CD4-positive, alpha-beta T cell (primary cell): ENCODE data around the gene VAMP4. TPM values are rescaled to one million over a fixed set of nuclear protein-coding genes. Genes with fewer than 3 reads are reported as not detected.

ENCODE experiments used
- ATAC-seq: fragments of 200-7000 bp; cut with Tn5 transposase; one replicate; pipeline ENCODE4 v1.10.0; 2022; ENCODE audit warnings: mild to moderate bottlenecking; ENCODE audit not compliant: poor library complexity
- CTCF ChIA-PET: fragments of 350-600 bp; sonication (Branson Sonifier 250); formaldehyde crosslinking; loops from one replicate; lab custom pipeline; 2021; ENCODE audit warnings: antibody characterized with exemption, inconsistent platforms; lab: Charles Lee
- POLR2A ChIA-PET: fragments of 350-600 bp; sonication (Branson Sonifier 250); formaldehyde crosslinking; loops from one replicate; lab custom pipeline; 2021; ENCODE audit warnings: antibody characterized with exemption, inconsistent platforms; lab: Charles Lee
- DNase-seq, 14 experiments: peaks; one replicate each; pipeline ENCODE4 v3.0.0-alpha.2; 2013 to 2020; ENCODE audit warnings: mixed read lengths in 2 of 14
- H3K27ac ChIP-seq, 2 donors: one replicate each; pipeline versions ENCODE4 v1.5.1 to v1.7.0; 2013; ENCODE audit warnings: low read length in 2 of 2, low read depth in 1 of 2, mild to moderate bottlenecking in 1 of 2
- H3K27me3 ChIP-seq, 2 experiments: 1 replicate in 1 of 2; 2 replicates in 1 of 2; pipeline versions ENCODE4 v1.6.1 to v1.7.0; 2013; ENCODE audit warnings: low read length in 2 of 2, control low read depth in 1 of 2, mild to moderate bottlenecking in 1 of 2, moderate library complexity in 1 of 2; ENCODE audit not compliant: insufficient read depth in 2 of 2, control insufficient read depth in 1 of 2
- H3K36me3 ChIP-seq: one replicate; pipeline ENCODE4 v1.6.1; 2013; ENCODE audit warnings: low read length, control low read depth; ENCODE audit not compliant: insufficient read depth
- H3K4me1 ChIP-seq: one replicate; pipeline ENCODE4 v1.6.1; 2013; ENCODE audit warnings: low read length, control low read depth; ENCODE audit not compliant: insufficient read depth
- H3K4me3 ChIP-seq: one replicate; pipeline ENCODE4 v1.5.1; 2013; ENCODE audit warnings: mild to moderate bottlenecking, low read length, moderate library complexity
- H3K9me3 ChIP-seq, 2 experiments: 1 replicate in 1 of 2; 2 replicates in 1 of 2; pipeline versions ENCODE4 v1.6.1 to v1.7.0; 2013; ENCODE audit warnings: low read length in 2 of 2, mild to moderate bottlenecking in 2 of 2, control low read depth in 1 of 2, moderate library complexity in 1 of 2; ENCODE audit not compliant: control insufficient read depth in 1 of 2, insufficient read depth in 1 of 2
- H3K27ac Mint-ChIP-seq: one replicate; pipeline ENCODE4 v1.8.0; 2020; ENCODE audit warnings: mixed read lengths
- H3K27me3 Mint-ChIP-seq: one replicate; pipeline ENCODE4 v1.8.0; 2021; ENCODE audit warnings: mixed read lengths
- H3K36me3 Mint-ChIP-seq: one replicate; pipeline ENCODE4 v1.8.0; 2021; ENCODE audit warnings: low read depth, mixed read lengths
- H3K4me1 Mint-ChIP-seq: one replicate; pipeline ENCODE4 v1.8.0; 2021; ENCODE audit warnings: low read depth, mixed read lengths
- H3K4me3 Mint-ChIP-seq: one replicate; pipeline ENCODE4 v1.8.0; 2020; ENCODE audit warnings: mild to moderate bottlenecking, mixed read lengths
- H3K9me3 Mint-ChIP-seq: one replicate; pipeline ENCODE4 v1.8.0; 2020; ENCODE audit warnings: mixed read lengths
- CTCF ChIP-seq: fragments of 200-600 bp; IDR thresholded peaks from one replicate; pipeline ENCODE4 v1.8.0; 2022; ENCODE audit warnings: antibody characterized with exemption, mild to moderate bottlenecking
- intact Hi-C, 2 experiments: fragments of 100-400 bp; cut with DNase I in 1 of 2; cut with micrococcal nuclease in 1 of 2; formaldehyde crosslinking; loops; one replicate each; pipeline versions ENCODE4 v1.15.1 to v1.9.0; 2023 to 2025; cut with DNase I, micrococcal nuclease
- total RNA-seq, 174 experiments: library from RNA in 2 of 174; stranded (reverse) in 2 of 174; gene quantifications; one replicate each; pipeline ENCODE4 v1.2.3 and lab custom pipeline; 2021 to 2026

Gene VAMP4
- total RNA-seq, 2 experiments from 2014 or later, result 8.1 to 12.1 TPM

- Histone ChIP-seq H3K4me3 (peak overlapping the region; percentile 80), H3K27me3 (no peaks in the 10 kb centered on the region), H3K27ac (peak overlapping the region; percentile 95 to 96), H3K4me1 (peaks cover 28% of the 10 kb centered on the region), H3K9me3 (no peaks in the 10 kb centered on the region), H3K36me3 (peaks cover 2% of the 10 kb centered on the region)
- ATAC-seq (no peak), DNase-seq (peak in 4 of 14 experiments; percentile 16 to 59 (median 37))
- Mint-ChIP-seq H3K36me3 (peaks cover 25% of the 10 kb centered on the region), H3K9me3 (no peaks in the 10 kb centered on the region), H3K4me3 (peak overlapping the region; percentile 99), H3K4me1 (peaks cover 61% of the 10 kb centered on the region), H3K27me3 (no peaks in the 10 kb centered on the region), H3K27ac (peak overlapping the region; percentile 100)
- TF ChIP-seq CTCF, result no peak
- ChIA-PET POLR2A (interaction anchor here (0.6 to 4.3 kb wide), 15 partner anchors 10 to 1971 kb away, joined by 3 to 122 read pairs (median 5); partner anchors contain the start of genes DNM3, FMO4, KIFAP3 and KLHL20), CTCF (interaction anchor here (0.8 to 2.1 kb wide), 6 partner anchors 23 to 700 kb away, joined by 3 to 18 read pairs (median 4); partner anchors contain the start of genes FMO4, METTL13 and PIGC)
- intact Hi-C loops, result loop anchor here (5.0 to 10.0 kb wide), 5 partner anchors 102 to 1668 kb away; partner anchors contain the start of genes PRRC2C (in 2 of the 2), DNM3 (in 1 of the 2), GORAB (in 1 of the 2) and KIFAP3 (in 1 of the 2)
Measured at GRCh38 chr1:171743081-171743870, 1.4 kb upstream of the VAMP4 start.

- H3K4me3 Mint-ChIP-seq, result peak overlapping the region; percentile 99
Measured at GRCh38 chr1:171742577-171742922, 685 bp upstream of the VAMP4 start.

More at GRCh38 chr1:171742577-171742922, 685 bp upstream of the VAMP4 start:
- peaks cover 27% of the 10 kb centered on the region for H3K36me3 Mint-ChIP-seq
- peaks cover 28% of the 10 kb centered on the region for H3K4me1 ChIP-seq
- intact Hi-C loops, result loop anchor here (1.0 to 10.0 kb wide), 6 partner anchors 39 to 1668 kb away; partner anchors contain the start of genes METTL13 (in 2 of the 2), PRRC2C (in 2 of the 2), DNM3 (in 1 of the 2) and GORAB (in 1 of the 2)
- CTCF ChIA-PET, result interaction anchor here (1.1 to 2.1 kb wide), 6 partner anchors 22 to 429 kb away, joined by 3 to 18 read pairs (median 4); partner anchors contain the start of genes FMO4 and METTL13
- no peaks in the 10 kb centered on the region for H3K9me3 ChIP-seq
- no peaks in the 10 kb centered on the region for H3K27me3 Mint-ChIP-seq
- no peak for TF ChIP-seq CTCF
- H3K27ac Mint-ChIP-seq, result peak overlapping the region; percentile 100
- H3K27ac ChIP-seq, result peak overlapping the region; percentile 95 to 96
- POLR2A ChIA-PET, result interaction anchor here (0.6 to 4.3 kb wide), 17 partner anchors 10 to 1972 kb away, joined by 3 to 122 read pairs (median 5); partner anchors contain the start of genes DNM3, FMO4, KIFAP3 and KLHL20
- peak; percentile 9 for ATAC-seq
- H3K4me1 Mint-ChIP-seq, result peaks cover 62% of the 10 kb centered on the region
- H3K4me3 ChIP-seq, result peak overlapping the region; percentile 80
- peaks cover 9% of the 10 kb centered on the region for H3K36me3 ChIP-seq
- peak in 9 of 14 experiments; percentile 3 to 42 (median 9) for DNase-seq
- no peaks in the 10 kb centered on the region for H3K9me3 Mint-ChIP-seq
- H3K27me3 ChIP-seq, result no peaks in the 10 kb centered on the region
